Stimulated activated naive B cell treated with anti-CD40 and anti-IgM and Interleukin-4, amounts not matched to agents 10 μg/mL and 1 μg/mL and 100 μg/mL, for 72 hours (primary cell): ENCODE results near the gene USP14.
"Not testable (repeated sequence)": the region's sequence is repeated elsewhere in the genome, so short reads cannot be mapped to it uniquely, and the experiment has no call there.

Experiments
- ATAC-seq, 2 donors: fragments of 150-1000 bp; cut with Tn5 transposase; replicated peaks; 2 replicates each; pipeline ENCODE4 v1.10.0; 2021; ENCODE audit warnings: moderate library complexity in 1 of 2
- DNase-seq: peaks from one replicate; pipeline ENCODE4 v3.0.0; 2021
- H3K27ac Mint-ChIP-seq: one replicate; pipeline ENCODE4 v1.8.0; 2022; ENCODE audit warnings: mild to moderate bottlenecking, mixed read lengths
- H3K27me3 Mint-ChIP-seq, 2 donors: one replicate each; pipeline ENCODE4 v1.8.0; 2022; ENCODE audit warnings: mixed read lengths in 2 of 2
- H3K36me3 Mint-ChIP-seq, 2 donors: one replicate each; pipeline ENCODE4 v1.8.0; 2022; ENCODE audit warnings: mixed read lengths in 2 of 2, mild to moderate bottlenecking in 1 of 2
- H3K4me1 Mint-ChIP-seq, 2 donors: one replicate each; pipeline ENCODE4 v1.8.0; 2022; ENCODE audit warnings: mixed read lengths in 2 of 2, mild to moderate bottlenecking in 1 of 2
- H3K4me3 Mint-ChIP-seq, 2 donors: one replicate each; pipeline ENCODE4 v1.8.0; 2022; ENCODE audit warnings: mild to moderate bottlenecking in 2 of 2, mixed read lengths in 2 of 2, moderate library complexity in 1 of 2
- H3K9me3 Mint-ChIP-seq, 2 donors: one replicate each; pipeline ENCODE4 v1.8.0; 2022; ENCODE audit warnings: mixed read lengths in 2 of 2, mild to moderate bottlenecking in 1 of 2

Gene USP14

DNA sequence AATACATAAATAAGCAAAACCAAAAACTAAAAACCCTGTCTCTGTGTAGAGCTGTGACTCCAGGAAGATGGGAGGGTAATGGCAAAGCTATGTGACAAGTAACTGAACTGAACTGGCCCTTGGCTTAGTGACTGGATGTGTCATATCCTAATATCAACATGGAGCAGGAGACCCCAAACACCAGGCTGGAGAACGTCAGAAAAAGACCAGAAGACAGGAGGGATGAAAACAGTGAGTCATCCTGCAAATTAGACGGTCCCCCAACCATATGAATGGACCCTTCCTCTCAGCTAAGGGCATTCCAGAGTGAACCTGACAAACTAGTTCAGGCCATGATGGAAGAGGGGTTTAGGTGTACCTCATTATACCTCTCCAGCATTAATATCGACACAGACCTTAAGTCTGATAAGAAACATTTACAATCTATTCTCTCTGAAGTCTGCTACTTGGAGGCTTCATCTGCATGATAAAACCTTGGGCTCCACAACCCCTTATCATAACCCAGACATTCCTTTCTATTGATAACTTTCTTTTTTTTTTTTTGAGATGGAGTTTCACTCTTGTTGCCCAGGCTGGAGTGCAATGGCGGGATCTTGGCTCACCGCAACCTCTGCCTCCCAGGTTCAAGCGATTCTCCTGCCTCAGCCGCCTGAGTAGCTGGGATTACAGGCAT is 15.6 kb upstream of the USP14 start:
- not testable (repeated sequence) for H3K4me1 Mint-ChIP-seq, DNase-seq, ATAC-seq, H3K27ac Mint-ChIP-seq, H3K9me3 Mint-ChIP-seq, H3K36me3 Mint-ChIP-seq, H3K4me3 Mint-ChIP-seq
- H3K27me3 Mint-ChIP-seq, result peaks cover 24 to 27% of the 10 kb centered on the region in 2 donors

DNA sequence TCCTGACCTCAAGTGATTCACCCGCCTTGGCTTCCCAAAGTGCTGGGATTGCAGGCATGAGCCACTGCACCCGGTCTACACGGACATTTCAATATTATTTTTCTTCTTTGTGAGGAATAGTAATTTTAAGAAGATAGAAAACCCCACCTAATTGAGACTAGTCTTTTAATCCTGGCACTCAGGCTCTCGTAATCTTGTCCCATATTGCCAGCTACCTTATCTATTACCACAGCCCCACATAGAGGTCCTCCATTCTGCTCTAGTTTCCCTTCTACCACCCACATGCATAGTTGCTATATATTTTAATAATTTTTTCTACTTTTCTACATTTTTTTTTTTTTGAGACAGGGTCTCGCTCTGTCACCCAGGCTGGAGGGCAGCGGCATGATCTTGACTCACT is 9.5 kb upstream of the USP14 start:
- no peak overlapping the region for H3K4me3 Mint-ChIP-seq
- H3K36me3 Mint-ChIP-seq, result no peaks in the 10 kb centered on the region
- H3K4me1 Mint-ChIP-seq, result no peaks in the 10 kb centered on the region
- H3K9me3 Mint-ChIP-seq, result no peaks in the 10 kb centered on the region
- no peak overlapping the region for H3K27ac Mint-ChIP-seq
- DNase-seq (no peak), ATAC-seq (no peak)
- H3K27me3 Mint-ChIP-seq, result peaks cover 6 to 22% of the 10 kb centered on the region in 2 donors

DNA sequence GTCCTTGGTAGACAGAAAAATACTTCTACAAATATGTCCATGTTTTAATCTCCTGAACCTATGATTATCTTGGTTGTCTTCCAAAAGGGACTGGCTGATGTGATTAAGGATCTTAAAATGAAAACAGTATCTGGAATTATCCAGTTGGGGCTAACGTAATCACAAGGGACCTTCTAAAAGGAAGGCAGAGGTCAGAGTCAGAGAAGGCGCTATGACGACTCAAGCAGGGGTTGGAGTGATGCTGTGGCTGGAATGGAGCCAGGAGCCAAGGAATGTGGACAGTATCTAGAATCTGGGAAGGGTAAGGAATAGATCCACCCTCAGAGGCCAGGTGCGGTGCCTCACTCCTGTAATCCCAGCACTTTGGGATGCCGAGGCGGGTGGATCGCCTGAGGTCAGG is 4.2 kb upstream of the USP14 start:
- Mint-ChIP-seq H3K9me3 (no peaks in the 10 kb centered on the region), H3K27me3 (peaks cover 5 to 22% of the 10 kb centered on the region in 2 donors), H3K4me3 (no peak overlapping the region), H3K4me1 (peaks cover 0 to 6% of the 10 kb centered on the region in 2 donors), H3K36me3 (no peaks in the 10 kb centered on the region), H3K27ac (no peak overlapping the region)
- ATAC-seq (no peak), DNase-seq (no peak)

- H3K4me1 Mint-ChIP-seq, result peaks cover 4 to 21% of the 10 kb centered on the region in 2 donors
- no peaks in the 10 kb centered on the region for H3K9me3 Mint-ChIP-seq
- H3K4me3 Mint-ChIP-seq, result no peak overlapping the region
- H3K27ac Mint-ChIP-seq, result peak overlapping the region; percentile 37
- DNase-seq (no peak), ATAC-seq (no peak)
- H3K36me3 Mint-ChIP-seq, result no peaks in the 10 kb centered on the region
- H3K27me3 Mint-ChIP-seq, result peaks cover 0 to 10% of the 10 kb centered on the region in 2 donors
Observed at GRCh38 chr18:155688-156087, 2.7 kb upstream of the USP14 start.

GRCh38 chr18:156514-157230 is 1.7 kb upstream of the USP14 start:
- H3K27ac Mint-ChIP-seq, result no peak overlapping the region
- H3K4me3 Mint-ChIP-seq, result no peak overlapping the region
- peaks cover 0 to 8% of the 10 kb centered on the region in 2 donors for H3K27me3 Mint-ChIP-seq
- H3K4me1 Mint-ChIP-seq, result peaks cover 9 to 29% of the 10 kb centered on the region in 2 donors
- ATAC-seq (no peak), DNase-seq (no peak)
- no peaks in the 10 kb centered on the region for H3K9me3 Mint-ChIP-seq
- peaks cover 3 to 5% of the 10 kb centered on the region in 2 donors for H3K36me3 Mint-ChIP-seq

GRCh38 chr18:159037-159652 is 788 bp downstream of the USP14 start:
- H3K27ac Mint-ChIP-seq, result peak overlapping the region; percentile 93
- H3K36me3 Mint-ChIP-seq, result peaks cover 6 to 16% of the 10 kb centered on the region in 2 donors
- ATAC-seq (no peak), DNase-seq (no peak)
- H3K4me1 Mint-ChIP-seq, result peaks cover 12 to 29% of the 10 kb centered on the region in 2 donors
- peak overlapping the region; percentile 91 to 95 for H3K4me3 Mint-ChIP-seq
- H3K9me3 Mint-ChIP-seq, result no peaks in the 10 kb centered on the region
- H3K27me3 Mint-ChIP-seq, result no peaks in the 10 kb centered on the region

DNA sequence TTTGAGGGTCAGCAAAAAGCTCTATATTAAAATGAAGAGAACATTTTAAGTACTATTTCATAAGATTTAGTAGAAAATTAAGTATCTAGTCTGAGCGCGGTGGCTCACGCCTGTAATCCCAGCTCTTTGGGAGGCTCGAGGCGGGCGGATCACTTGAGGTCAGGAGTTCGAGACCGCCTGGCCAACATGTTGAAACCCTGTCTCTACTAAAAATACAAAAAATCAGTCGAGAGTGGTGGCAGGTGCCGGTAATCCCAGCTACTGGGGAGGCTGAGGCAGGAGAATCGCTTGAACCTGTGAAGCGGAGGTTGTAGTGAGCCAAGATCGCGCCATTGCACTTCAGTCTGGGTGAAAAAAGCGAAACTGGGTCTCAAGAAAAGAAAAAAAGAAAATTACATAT is 1.6 kb downstream of the USP14 start:
- Mint-ChIP-seq H3K27ac (peak overlapping the region; percentile 93), H3K36me3 (peaks cover 6 to 18% of the 10 kb centered on the region in 2 donors), H3K9me3 (no peaks in the 10 kb centered on the region), H3K4me3 (peak overlapping the region in 1 of 2 donors; percentile 91), H3K27me3 (no peaks in the 10 kb centered on the region), H3K4me1 (peaks cover 12 to 29% of the 10 kb centered on the region in 2 donors)
- DNase-seq (no peak), ATAC-seq (no peak)

- H3K36me3 Mint-ChIP-seq, result peaks cover 6 to 22% of the 10 kb centered on the region in 2 donors
- H3K4me1 Mint-ChIP-seq, result peaks cover 12 to 29% of the 10 kb centered on the region in 2 donors
- no peaks in the 10 kb centered on the region for H3K9me3 Mint-ChIP-seq
- peak overlapping the region in 1 of 2 donors; percentile 33 for H3K4me3 Mint-ChIP-seq
- ATAC-seq (no peak), DNase-seq (no peak)
- H3K27ac Mint-ChIP-seq, result peak overlapping the region; percentile 44
- no peaks in the 10 kb centered on the region for H3K27me3 Mint-ChIP-seq
Observed at GRCh38 chr18:160831-161570, 2.6 kb downstream of the USP14 start.

- Mint-ChIP-seq H3K27me3 (no peaks in the 10 kb centered on the region), H3K4me1 (no peaks in the 10 kb centered on the region), H3K9me3 (no peaks in the 10 kb centered on the region), H3K36me3 (peaks cover 30 to 52% of the 10 kb centered on the region in 2 donors), H3K27ac (no peak overlapping the region), H3K4me3 (no peak overlapping the region)
- DNase-seq (no peak), ATAC-seq (no peak)
Observed at GRCh38 chr18:172361-172760, 14.0 kb downstream of the USP14 start.

DNA sequence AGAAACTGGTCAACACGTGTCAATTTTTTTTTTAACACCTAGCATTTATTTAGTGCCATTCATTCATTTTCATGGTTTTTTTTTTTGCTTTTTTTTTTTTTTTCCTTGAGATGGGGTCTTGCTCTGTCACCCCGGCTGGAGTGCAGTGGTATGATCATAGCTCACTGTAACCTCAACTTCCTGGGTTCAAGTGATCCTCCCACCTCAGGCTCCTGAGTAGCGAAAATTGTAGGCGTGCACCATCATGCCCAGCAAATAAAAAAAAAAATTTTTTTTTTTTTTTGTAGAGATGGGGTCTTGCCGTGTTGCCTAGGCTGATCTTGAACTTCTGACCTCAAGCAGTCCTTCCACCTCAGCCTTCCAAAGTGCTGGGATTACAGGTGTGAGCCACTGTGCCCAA is 21.1 kb downstream of the USP14 start:
- Mint-ChIP-seq H3K27ac (no peak overlapping the region), H3K9me3 (no peaks in the 10 kb centered on the region), H3K4me3 (no peak overlapping the region)

GRCh38 chr18:181711-182110 is 23.4 kb downstream of the USP14 start:
- Mint-ChIP-seq H3K27me3 (no peaks in the 10 kb centered on the region), H3K9me3 (no peaks in the 10 kb centered on the region), H3K4me3 (no peak overlapping the region), H3K4me1 (peaks cover 8 to 15% of the 10 kb centered on the region in 2 donors), H3K27ac (no peak overlapping the region), H3K36me3 (peaks cover 12 to 30% of the 10 kb centered on the region in 2 donors)
- DNase-seq (no peak), ATAC-seq (no peak)

More for the DNA sequence above, 21.1 kb downstream of the USP14 start:
- Mint-ChIP-seq H3K27me3 (no peaks in the 10 kb centered on the region), H3K4me1 (peaks cover 7 to 15% of the 10 kb centered on the region in 2 donors), H3K36me3 (peaks cover 15 to 32% of the 10 kb centered on the region in 2 donors)
- ATAC-seq (no peak), DNase-seq (no peak)

DNA sequence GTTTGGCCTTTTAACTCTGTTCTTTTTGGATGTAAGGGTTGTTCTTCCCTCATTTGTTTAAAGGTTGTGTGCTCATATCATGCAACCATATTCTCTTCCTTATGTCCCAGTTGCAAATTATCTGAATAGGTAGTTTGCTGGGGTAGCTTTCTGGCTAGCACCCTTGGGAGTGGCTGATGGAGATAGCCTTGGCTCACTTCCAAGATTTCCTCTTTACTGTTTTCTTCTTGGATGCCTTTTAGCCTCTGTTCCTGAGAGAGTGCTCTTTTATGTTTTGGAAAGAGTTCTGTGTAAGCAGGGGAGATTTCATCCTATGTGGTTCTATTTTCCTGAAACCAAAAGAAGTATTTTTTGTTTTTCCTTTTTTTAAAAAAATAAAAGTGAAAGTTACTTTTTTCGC is 25.4 kb downstream of the USP14 start:
- Mint-ChIP-seq H3K36me3 (peaks cover 8 to 32% of the 10 kb centered on the region in 2 donors), H3K27ac (no peak overlapping the region), H3K27me3 (no peaks in the 10 kb centered on the region)

DNA sequence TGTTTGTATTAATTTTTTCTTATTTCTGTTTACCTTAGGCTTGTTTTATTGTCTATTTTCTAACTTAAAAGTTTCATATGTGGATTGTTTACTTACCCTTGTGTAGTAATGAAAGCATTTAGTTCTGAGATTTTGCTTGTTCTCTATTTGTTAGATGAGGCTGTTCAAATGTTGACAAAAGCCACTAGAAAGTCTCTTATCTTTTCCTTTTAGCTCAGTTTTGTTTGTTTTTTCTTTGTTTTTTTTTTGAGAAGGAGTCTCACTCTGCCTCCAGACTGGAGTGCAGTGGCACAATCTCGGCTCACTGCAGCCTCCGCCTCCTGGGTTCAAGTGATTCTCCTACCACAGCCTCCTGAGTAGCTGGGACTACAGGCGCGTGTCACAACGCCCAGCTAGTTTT is 30.9 kb downstream of the USP14 start:
- DNase-seq (no peak), ATAC-seq (no peak)
- Mint-ChIP-seq H3K4me1 (peaks cover 0 to 6% of the 10 kb centered on the region in 2 donors), H3K36me3 (peaks cover 19 to 28% of the 10 kb centered on the region in 2 donors), H3K27ac (no peak overlapping the region), H3K27me3 (no peaks in the 10 kb centered on the region), H3K4me3 (no peak overlapping the region), H3K9me3 (no peaks in the 10 kb centered on the region)

More for the DNA sequence above, 25.4 kb downstream of the USP14 start:
- no peak overlapping the region for H3K4me3 Mint-ChIP-seq
- no peaks in the 10 kb centered on the region for H3K9me3 Mint-ChIP-seq
- peaks cover 7 to 11% of the 10 kb centered on the region in 2 donors for H3K4me1 Mint-ChIP-seq
- no peak for ATAC-seq
- no peak for DNase-seq

GRCh38 chr18:191725-192124 is 33.4 kb downstream of the USP14 start:
- H3K27ac Mint-ChIP-seq, result no peak overlapping the region
- H3K4me1 Mint-ChIP-seq, result peaks cover 0 to 5% of the 10 kb centered on the region in 2 donors
- no peaks in the 10 kb centered on the region for H3K27me3 Mint-ChIP-seq
- no peak for DNase-seq
- ATAC-seq, result no peak
- H3K4me3 Mint-ChIP-seq, result no peak overlapping the region
- H3K9me3 Mint-ChIP-seq, result no peaks in the 10 kb centered on the region
- H3K36me3 Mint-ChIP-seq, result peaks cover 27 to 33% of the 10 kb centered on the region in 2 donors
